Activated T-helper 17 cell treated with anti-CD3 and anti-CD28 coated beads, Interleukin-2, amount 50 U/mL, for 72 hours (primary cell): Measurements from ENCODE around the gene SMIM17. TPM values are rescaled to one million over a fixed set of nuclear protein-coding genes. Genes with fewer than 3 reads are reported as not detected.

ENCODE experiments used
- ATAC-seq: fragments of 150-1000 bp; cut with Tn5 transposase; replicated peaks from 2 replicates; pipeline ENCODE4 v1.10.0; 2021; ENCODE audit warnings: mild to moderate bottlenecking, moderate library complexity
- H3K27ac Mint-ChIP-seq: one replicate; pipeline ENCODE4 v1.8.0; 2022; ENCODE audit warnings: mixed read lengths
- H3K27me3 Mint-ChIP-seq: one replicate; pipeline ENCODE4 v1.8.0; 2022; ENCODE audit warnings: mixed read lengths
- H3K36me3 Mint-ChIP-seq: one replicate; pipeline ENCODE4 v1.8.0; 2022; ENCODE audit warnings: low read depth, mild to moderate bottlenecking, mixed read lengths
- H3K4me1 Mint-ChIP-seq: one replicate; pipeline ENCODE4 v1.8.0; 2022; ENCODE audit warnings: mixed read lengths
- H3K4me3 Mint-ChIP-seq: one replicate; pipeline ENCODE4 v1.8.0; 2022; ENCODE audit warnings: mild to moderate bottlenecking, mixed read lengths
- H3K9me3 Mint-ChIP-seq: one replicate; pipeline ENCODE4 v1.8.0; 2022; ENCODE audit warnings: mixed read lengths
- total RNA-seq, 2 donors: library from RNA; stranded (reverse); gene quantifications; one replicate each; pipeline ENCODE4 v1.2.3, GENCODE V29; 2022

The SMIM17 gene
- total RNA-seq, 2 donors from 2014 or later: not detected

GRCh38 chr19:56623006-56623405 is 20.0 kb upstream of the SMIM17 start:
- H3K27ac Mint-ChIP-seq: no peak overlapping the region
- no peaks in the 10 kb centered on the region for H3K27me3 Mint-ChIP-seq
- peaks cover 23% of the 10 kb centered on the region for H3K9me3 Mint-ChIP-seq
- no peak overlapping the region for H3K4me3 Mint-ChIP-seq
- H3K4me1 Mint-ChIP-seq: no peaks in the 10 kb centered on the region
- H3K36me3 Mint-ChIP-seq: peaks cover 61% of the 10 kb centered on the region
- ATAC-seq: no peak

- no peak for ATAC-seq
- H3K36me3 Mint-ChIP-seq: peaks cover 38% of the 10 kb centered on the region
- no peak overlapping the region for H3K4me3 Mint-ChIP-seq
- H3K27ac Mint-ChIP-seq: no peak overlapping the region
- no peaks in the 10 kb centered on the region for H3K4me1 Mint-ChIP-seq
- H3K9me3 Mint-ChIP-seq: peaks cover 31% of the 10 kb centered on the region
- no peaks in the 10 kb centered on the region for H3K27me3 Mint-ChIP-seq
Measured at GRCh38 chr19:56625708-56626107, 17.3 kb upstream of the SMIM17 start.

- Mint-ChIP-seq H3K36me3 (no peaks in the 10 kb centered on the region), H3K27ac (no peak overlapping the region), H3K4me3 (no peak overlapping the region), H3K27me3 (no peaks in the 10 kb centered on the region), H3K4me1 (no peaks in the 10 kb centered on the region), H3K9me3 (peaks cover 51% of the 10 kb centered on the region)
- ATAC-seq: no peak
Measured at GRCh38 chr19:56633021-56633420, 9.9 kb upstream of the SMIM17 start.

- Mint-ChIP-seq H3K27ac (no peak overlapping the region), H3K27me3 (peaks cover 3% of the 10 kb centered on the region), H3K4me1 (no peaks in the 10 kb centered on the region), H3K36me3 (no peaks in the 10 kb centered on the region), H3K4me3 (no peak overlapping the region), H3K9me3 (peaks cover 42% of the 10 kb centered on the region)
- ATAC-seq: no peak
Measured at GRCh38 chr19:56637976-56638555, 4.9 kb upstream of the SMIM17 start.

GRCh38 chr19:56639217-56639616 is 3.7 kb upstream of the SMIM17 start:
- Mint-ChIP-seq H3K4me3 (no peak overlapping the region), H3K9me3 (peaks cover 37% of the 10 kb centered on the region), H3K27ac (no peak overlapping the region), H3K27me3 (peaks cover 8% of the 10 kb centered on the region), H3K4me1 (no peaks in the 10 kb centered on the region), H3K36me3 (peaks cover 6% of the 10 kb centered on the region)
- ATAC-seq: no peak

GRCh38 chr19:56643460-56643955 is 549 bp downstream of the SMIM17 start:
- H3K4me3 Mint-ChIP-seq: no peak overlapping the region
- peaks cover 14% of the 10 kb centered on the region for H3K27me3 Mint-ChIP-seq
- peaks cover 48% of the 10 kb centered on the region for H3K9me3 Mint-ChIP-seq
- H3K27ac Mint-ChIP-seq: no peak overlapping the region
- no peak for ATAC-seq
- H3K4me1 Mint-ChIP-seq: no peaks in the 10 kb centered on the region
- peaks cover 8% of the 10 kb centered on the region for H3K36me3 Mint-ChIP-seq

GRCh38 chr19:56654151-56654550 is 11.2 kb downstream of the SMIM17 start:
- no peak overlapping the region for H3K4me3 Mint-ChIP-seq
- no peaks in the 10 kb centered on the region for H3K36me3 Mint-ChIP-seq
- H3K27ac Mint-ChIP-seq: no peak overlapping the region
- H3K9me3 Mint-ChIP-seq: peaks cover 32% of the 10 kb centered on the region
- H3K27me3 Mint-ChIP-seq: peaks cover 2% of the 10 kb centered on the region
- H3K4me1 Mint-ChIP-seq: no peaks in the 10 kb centered on the region
- ATAC-seq: no peak

- H3K27ac Mint-ChIP-seq: no peak overlapping the region
- peaks cover 16% of the 10 kb centered on the region for H3K36me3 Mint-ChIP-seq
- no peak overlapping the region for H3K4me3 Mint-ChIP-seq
- no peak for ATAC-seq
- peaks cover 11% of the 10 kb centered on the region for H3K9me3 Mint-ChIP-seq
- H3K27me3 Mint-ChIP-seq: no peaks in the 10 kb centered on the region
- no peaks in the 10 kb centered on the region for H3K4me1 Mint-ChIP-seq
Measured at GRCh38 chr19:56660381-56661107, 17.6 kb downstream of the SMIM17 start.

- Mint-ChIP-seq H3K36me3 (peaks cover 16% of the 10 kb centered on the region), H3K4me3 (no peak overlapping the region), H3K27me3 (no peaks in the 10 kb centered on the region), H3K9me3 (peaks cover 10% of the 10 kb centered on the region), H3K27ac (no peak overlapping the region), H3K4me1 (no peaks in the 10 kb centered on the region)
- no peak for ATAC-seq
Measured at GRCh38 chr19:56661248-56661647, 18.3 kb downstream of the SMIM17 start.

- Mint-ChIP-seq H3K4me1 (no peaks in the 10 kb centered on the region), H3K4me3 (no peak overlapping the region), H3K27ac (no peak overlapping the region), H3K27me3 (no peaks in the 10 kb centered on the region), H3K9me3 (peaks cover 3% of the 10 kb centered on the region), H3K36me3 (peaks cover 19% of the 10 kb centered on the region)
- no peak for ATAC-seq
Measured at GRCh38 chr19:56663931-56664500, 21.1 kb downstream of the SMIM17 start.

- Mint-ChIP-seq H3K27ac (no peak overlapping the region), H3K4me1 (no peaks in the 10 kb centered on the region), H3K27me3 (no peaks in the 10 kb centered on the region), H3K9me3 (no peaks in the 10 kb centered on the region), H3K4me3 (no peak overlapping the region), H3K36me3 (peaks cover 21% of the 10 kb centered on the region)
- ATAC-seq: no peak
Measured at GRCh38 chr19:56664511-56664910, 21.6 kb downstream of the SMIM17 start.

GRCh38 chr19:56667311-56667870 is 24.4 kb downstream of the SMIM17 start:
- H3K4me1 Mint-ChIP-seq: peaks cover 7% of the 10 kb centered on the region
- no peaks in the 10 kb centered on the region for H3K27me3 Mint-ChIP-seq
- H3K27ac Mint-ChIP-seq: no peak overlapping the region
- H3K4me3 Mint-ChIP-seq: no peak overlapping the region
- no peaks in the 10 kb centered on the region for H3K9me3 Mint-ChIP-seq
- peaks cover 21% of the 10 kb centered on the region for H3K36me3 Mint-ChIP-seq
- no peak for ATAC-seq

- Mint-ChIP-seq H3K4me1 (peaks cover 7% of the 10 kb centered on the region), H3K9me3 (no peaks in the 10 kb centered on the region), H3K27ac (no peak overlapping the region), H3K36me3 (peaks cover 16% of the 10 kb centered on the region), H3K27me3 (no peaks in the 10 kb centered on the region), H3K4me3 (no peak overlapping the region)
- ATAC-seq: no peak
Measured at GRCh38 chr19:56668676-56669075, 25.7 kb downstream of the SMIM17 start.

GRCh38 chr19:56670401-56670960 is 27.5 kb downstream of the SMIM17 start:
- Mint-ChIP-seq H3K9me3 (no peaks in the 10 kb centered on the region), H3K4me3 (peak overlapping the region; percentile 90), H3K36me3 (peaks cover 5% of the 10 kb centered on the region), H3K27me3 (no peaks in the 10 kb centered on the region), H3K27ac (no peak overlapping the region), H3K4me1 (peaks cover 7% of the 10 kb centered on the region)
- ATAC-seq: no peak
